H1 (cell line): ENCODE data around the gene JMJD8. TPM values are rescaled to one million over a fixed set of nuclear protein-coding genes. Genes with fewer than 3 reads are reported as not detected.
A peak's percentile ranks its signal among the peaks of the same experiment; 100 is the strongest.

Experiments
- CTCF ChIA-PET: fragments of 300-600 bp; sonication (Branson Sonifier 250); formaldehyde crosslinking; loops from one replicate; lab custom pipeline; 2021; ENCODE audit not compliant: partially characterized antibody; lab: Charles Lee
- POLR2A ChIA-PET: fragments of 300-600 bp; sonication (Branson Sonifier 250); formaldehyde crosslinking; loops from one replicate; lab custom pipeline; 2021; ENCODE audit warnings: inconsistent platforms; ENCODE audit not compliant: partially characterized antibody; lab: Charles Lee
- DNase-seq, 2 experiments: peaks; one replicate each; pipeline versions ENCODE4 v3.0.0 to v3.0.0-alpha.2; 2010 to 2022; ENCODE audit warnings: low spot score in 2 of 2, low read depth in 1 of 2, mixed read lengths in 1 of 2
- FAIRE-seq: peaks from 2 replicates; lab custom pipeline; 2011; peaks lifted over from hg19 to GRCh38; lab: Jason Lieb, UNC
- H2AFZ ChIP-seq: 2 replicates; pipeline ENCODE4 v1.8.1; 2012; ENCODE audit warnings: low read length, inconsistent platforms
- H2AK5ac ChIP-seq: 2 replicates; pipeline ENCODE4 v1.6.1; 2013; ENCODE audit warnings: low read depth, low read length
- H2BK120ac ChIP-seq: replicated peaks from 2 replicates; pipeline ENCODE3; 2013; ENCODE audit warnings: low read depth, low read length, inconsistent platforms
- H2BK12ac ChIP-seq: 2 replicates; pipeline ENCODE4 v1.6.1; 2013; ENCODE audit warnings: low read depth, low read length
- H2BK15ac ChIP-seq: 2 replicates; pipeline ENCODE4 v1.6.1; 2013; ENCODE audit warnings: low read length
- H2BK20ac ChIP-seq: 2 replicates; pipeline ENCODE4 v1.6.1; 2013; ENCODE audit warnings: low read length
- H2BK5ac ChIP-seq: 2 replicates; pipeline ENCODE4 v1.6.1; 2013; ENCODE audit warnings: low read depth, low read length
- H3K14ac ChIP-seq: 2 replicates; pipeline ENCODE4 v1.6.1; 2013; ENCODE audit warnings: inconsistent platforms; ENCODE audit not compliant: insufficient read length
- H3K18ac ChIP-seq: 2 replicates; pipeline ENCODE4 v1.6.1; 2013; ENCODE audit warnings: low read length; ENCODE audit errors: extremely low read depth
- H3K23ac ChIP-seq: 2 replicates; pipeline ENCODE4 v1.6.1; 2013; ENCODE audit warnings: inconsistent platforms; ENCODE audit not compliant: insufficient read length
- H3K23me2 ChIP-seq: 2 replicates; pipeline ENCODE4 v1.6.1; 2013; ENCODE audit warnings: low read depth, low read length
- H3K27ac ChIP-seq: 2 replicates; pipeline ENCODE4 v1.6.1; 2011; ENCODE audit warnings: low read depth, low read length, inconsistent platforms
- H3K27me3 ChIP-seq, 4 experiments: replicated peaks in 1 of 4; 1 replicate in 1 of 4; 2 replicates in 3 of 4; pipeline versions ENCODE4 v1.6.1 to v1.8.1; 2011 to 2013; ENCODE audit warnings: low read length in 3 of 4, mild to moderate bottlenecking in 3 of 4, inconsistent platforms in 2 of 4, mixed read lengths in 2 of 4, moderate library complexity in 1 of 4; ENCODE audit not compliant: control insufficient read depth in 3 of 4, insufficient read depth in 3 of 4; ENCODE audit errors: extremely low read depth in 1 of 4
- H3K36me3 ChIP-seq, 4 experiments: 2 replicates each; pipeline versions ENCODE4 v1.6.1 to v1.8.1; 2011 to 2013; ENCODE audit warnings: mild to moderate bottlenecking in 4 of 4, low read length in 3 of 4, moderate library complexity in 2 of 4, control low read depth in 1 of 4, inconsistent platforms in 1 of 4; ENCODE audit not compliant: insufficient read depth in 4 of 4, control insufficient read depth in 2 of 4
- H3K4ac ChIP-seq: replicated peaks from 2 replicates; pipeline ENCODE3; 2013; ENCODE audit warnings: low read length, low read depth, mixed read lengths, inconsistent platforms; ENCODE audit not compliant: insufficient read length
- H3K4me1 ChIP-seq, 4 experiments: replicated peaks in 1 of 4; 1 replicate in 1 of 4; 2 replicates in 3 of 4; pipeline versions ENCODE4 v1.6.1 to v1.8.1; 2011 to 2013; ENCODE audit warnings: low read length in 3 of 4, inconsistent platforms in 2 of 4, mixed read lengths in 1 of 4; ENCODE audit not compliant: insufficient read depth in 4 of 4, control insufficient read depth in 3 of 4
- H3K4me2 ChIP-seq, 2 experiments: 2 replicates each; pipeline versions ENCODE4 v1.6.1 to v1.8.1; 2011 to 2013; ENCODE audit warnings: low read depth in 2 of 2, low read length in 2 of 2, control low read depth in 1 of 2, inconsistent platforms in 1 of 2, mild to moderate bottlenecking in 1 of 2; ENCODE audit not compliant: insufficient read depth in 1 of 2
- H3K4me3 ChIP-seq, 4 experiments: fragments of 200-600, 300-600 bp in 1 of 4; sonication (generic), shearing (Covaris generic), sonication (Bioruptor Twin) in 1 of 4; 2 replicates each; pipeline versions ENCODE4 v1.5.1 to v1.8.1; 2011 to 2016; ENCODE audit warnings: low read length in 4 of 4, low read depth in 3 of 4, control low read depth in 2 of 4, inconsistent platforms in 2 of 4, mild to moderate bottlenecking in 2 of 4, mixed read lengths in 1 of 4, moderate library complexity in 1 of 4; ENCODE audit not compliant: insufficient read depth in 2 of 4; ENCODE audit errors: extremely low read depth in 1 of 4
- H3K56ac ChIP-seq: replicated peaks from 2 replicates; pipeline ENCODE3; 2013; ENCODE audit warnings: low read depth, mild to moderate bottlenecking, mixed read lengths, low read length, inconsistent platforms; ENCODE audit not compliant: insufficient read length
- H3K79me1 ChIP-seq: 2 replicates; pipeline ENCODE4 v1.6.1; 2013; ENCODE audit warnings: low read depth, low read length, control low read depth
- H3K79me2 ChIP-seq, 2 experiments: 2 replicates each; pipeline versions ENCODE4 v1.6.1 to v1.8.1; 2012 to 2013; ENCODE audit warnings: low read length in 2 of 2, mild to moderate bottlenecking in 2 of 2, inconsistent platforms in 1 of 2; ENCODE audit not compliant: insufficient read depth in 2 of 2, control insufficient read depth in 1 of 2
- H3K9ac ChIP-seq, 4 experiments: replicated peaks in 1 of 4; 1 replicate in 1 of 4; 2 replicates in 3 of 4; pipeline versions ENCODE4 v1.6.1 to v1.8.1; 2011 to 2013; ENCODE audit warnings: low read depth in 3 of 4, low read length in 3 of 4, control low read depth in 2 of 4, mild to moderate bottlenecking in 2 of 4, moderate library complexity in 2 of 4, inconsistent platforms in 1 of 4; ENCODE audit errors: extremely low read depth in 1 of 4
- H3K9me3 ChIP-seq, 2 experiments: 2 replicates each; pipeline versions ENCODE4 v1.6.1 to v1.8.1; 2012 to 2013; ENCODE audit warnings: mild to moderate bottlenecking in 2 of 2, moderate library complexity in 2 of 2, control low read depth in 1 of 2, inconsistent platforms in 1 of 2, low read depth in 1 of 2, low read length in 1 of 2, mixed read lengths in 1 of 2; ENCODE audit not compliant: insufficient read depth in 2 of 2
- H4K20me1 ChIP-seq, 2 experiments: replicated peaks in 1 of 2; 2 replicates each; pipeline versions ENCODE3 to v1.8.1; 2011 to 2013; ENCODE audit warnings: inconsistent platforms in 2 of 2, low read length in 2 of 2, mild to moderate bottlenecking in 1 of 2; ENCODE audit not compliant: insufficient read depth in 2 of 2, control insufficient read depth in 1 of 2
- H4K5ac ChIP-seq: 2 replicates; pipeline ENCODE4 v1.6.1; 2013; ENCODE audit warnings: low read length, low read depth, mixed read lengths, inconsistent platforms; ENCODE audit not compliant: insufficient read length
- H4K8ac ChIP-seq: 2 replicates; pipeline ENCODE4 v1.8.0; 2013; ENCODE audit warnings: mild to moderate bottlenecking, moderate library complexity, low read length, inconsistent platforms; ENCODE audit not compliant: insufficient read depth; ENCODE audit errors: extremely low read depth
- H4K91ac ChIP-seq: replicated peaks from 2 replicates; pipeline ENCODE3; 2013; ENCODE audit warnings: low read length, mixed read lengths, inconsistent platforms; ENCODE audit not compliant: insufficient read length
- E2F6 ChIP-seq: IDR thresholded peaks from 2 replicates; pipeline ENCODE4 v1.6.1; 2012; ENCODE audit warnings: inconsistent platforms
- KDM1A ChIP-seq: fragments of 200-600, 300-600 bp; sonication (generic); IDR thresholded peaks from 2 replicates; pipeline ENCODE4 v1.7.1; 2016; ENCODE audit warnings: mild to moderate bottlenecking, low read length, borderline replicate concordance
- MAX ChIP-seq: IDR thresholded peaks from 2 replicates; pipeline ENCODE4 v1.6.1; 2012; ENCODE audit warnings: inconsistent platforms
- PHF8 ChIP-seq: fragments of 200-600 bp; sonication (generic); conservative IDR thresholded peaks from 2 replicates; pipeline ENCODE4 v1.7.1; 2012; ENCODE audit warnings: low read depth, mild to moderate bottlenecking, inconsistent platforms, low read length, moderate library complexity
- RAD21 ChIP-seq, 2 experiments: IDR thresholded peaks in 1 of 2; conservative IDR thresholded peaks in 1 of 2; 2 replicates each; pipeline ENCODE4 v1.6.1; 2011; ENCODE audit warnings: low read depth in 2 of 2, low read length in 2 of 2, improper control_type of control experiment in 1 of 2, inconsistent platforms in 1 of 2, mild to moderate bottlenecking in 1 of 2, moderate library complexity in 1 of 2
- SUZ12 ChIP-seq: fragments of 200-600 bp; sonication (generic); IDR thresholded peaks from 2 replicates; pipeline ENCODE4 v1.6.1; 2012; ENCODE audit warnings: mild to moderate bottlenecking, inconsistent platforms, low read length, moderate library complexity, mixed read lengths
- WGBS, 2 experiments: shearing (Covaris generic) in 1 of 2; methylation state at CpG; one replicate each; pipeline versions ENCODE4 v1.1.6 to v1.1.7; 2013 to 2015; ENCODE audit warnings: low lambda C conversion rate in 2 of 2, mixed read lengths in 2 of 2, inconsistent platforms in 1 of 2, low coverage in 1 of 2, missing lambda C conversion rate in 1 of 2; ENCODE audit not compliant: insufficient replicate concordance in 2 of 2, insufficient coverage in 1 of 2, insufficient read length in 1 of 2; ENCODE audit errors: extremely low coverage in 1 of 2, missing lambda C conversion rate in 1 of 2; 5-methylcytosine and 5-hydroxymethylcytosine counted together
- polyA plus RNA-seq, 7 experiments: library from polyadenylated mRNA; depleted of rRNA in 3 of 7; stranded (reverse) in 5 of 7; unstranded in 2 of 7; fragments of >200 nt in 5 of 7; fragments of 200-250 nt in 2 of 7; gene quantifications; 1 replicate in 5 of 7; 2 replicates in 1 of 7; 4 replicates in 1 of 7; pipeline versions ENCODE4 v1.2.1 to v1.2.3, GENCODE V29; 2011 to 2013; ENCODE audit warnings: missing spikeins in 2 of 7, mixed read lengths in 2 of 7
- total RNA-seq: library from RNA; stranded (reverse); fragmentation: NEBNext Ultra II Directional; extraction: Animal tissue kit (Norgen Biotek cat#: 25700); gene quantifications from 2 replicates; pipeline ENCODE4 v1.2.1, GENCODE V29; 2021

The JMJD8 gene
- total and polyA plus RNA-seq, 2 of the 8 experiments (the other 6 are each of a cell fraction or from before 2014, with no cell fraction given), result 46.4 to 87.4 TPM

GRCh38 chr16:715477-716199, 31.5 kb upstream of the JMJD8 start:
- no peak for DNase-seq
- Histone ChIP-seq H2BK15ac (no peak overlapping the region), H3K27me3 (peaks cover 0 to 44% (median 26%) of the 10 kb centered on the region in 4 experiments; a peak in 6 of 7 replicates), H3K14ac (no peak overlapping the region), H4K8ac (peak overlapping the region; percentile 73; the same call in 1 of the 2 replicates), H2AK5ac (no peak overlapping the region), H3K9ac (peak overlapping the region in 1 of 4 experiments; percentile 54; a peak in 2 of 7 replicates), H3K36me3 (no peaks in the 10 kb centered on the region), H3K4me3 (peak overlapping the region; percentile 41 to 74 (median 44); a peak in 7 of 8 replicates), H3K4ac (no peak overlapping the region), H3K23me2 (peaks cover 17% of the 10 kb centered on the region; the same call in 1 of the 2 replicates), H2BK12ac (no peak overlapping the region), H4K20me1 (peaks cover 4 to 13% of the 10 kb centered on the region in 2 experiments), H3K4me2 (peak overlapping the region; percentile 53 to 83), H2BK20ac (no peak overlapping the region), H4K5ac (no peak overlapping the region), H3K4me1 (peaks cover 0 to 29% (median 19%) of the 10 kb centered on the region in 4 experiments; a peak in 5 of 7 replicates), H3K23ac (no peak overlapping the region), H3K27ac (no peak overlapping the region), H2BK120ac (no peak overlapping the region), H3K9me3 (no peaks in the 10 kb centered on the region), H3K79me1 (no peaks in the 10 kb centered on the region), H2BK5ac (no peak overlapping the region; the same call in 1 of the 2 replicates), H2AFZ (no peak overlapping the region), H3K56ac (no peak overlapping the region), H3K79me2 (no peaks in the 10 kb centered on the region), H3K18ac (peak overlapping the region; percentile 48), H4K91ac (no peak overlapping the region)
- 4% methylated on average over 38 of the region's 74 CpGs; no CpG with 5 or more reads in 1 of the 2 experiments for WGBS, 2 experiments
- POLR2A ChIA-PET, result interaction anchor here (0.9 to 23.0 kb wide), 20 partner anchors 1 to 345 kb away, joined by 3 to 353 read pairs (median 5); partner anchors contain the start of genes ANTKMT, CCDC78, CHTF18 and CIAO3
- CTCF ChIA-PET, result interaction anchor here (0.6 to 33.4 kb wide), 19 partner anchors 8 to 616 kb away, joined by 3 to 977 read pairs (median 4); partner anchors contain the start of genes ANTKMT, CCDC78, CHTF18 and CIAO3
- no peak for FAIRE-seq
- TF ChIP-seq SUZ12, result 0 out of 2 replicates have a peak, but pooled peaks have one; percentile 43
- peak in 1 of 2 experiments; percentile 39; a peak in 2 of 4 replicates for TF ChIP-seq RAD21 (IDR thresholded peaks at IDR 0.05 in 1 of 2, conservative IDR thresholded peaks at IDR 0.05 in 1 of 2; ENCODE audit: low read depth in 2 of 2, low read length in 2 of 2)
- TF ChIP-seq PHF8, result no peak
- peak; percentile 30; the same call in 1 of the 2 replicates for TF ChIP-seq MAX
- peak; percentile 27; the same call in 1 of the 2 replicates for TF ChIP-seq E2F6
- TF ChIP-seq KDM1A, result no peak
